ENCODE data around the gene SESN1. TPM values are rescaled to one million over a fixed set of nuclear protein-coding genes. Genes with fewer than 3 reads are reported as not detected.

The SESN1 gene
- total RNA-seq, 1 donor from 2014 or later: 36.9 TPM

- Histone ChIP-seq H3K4me1 (peaks cover 6% of the 10 kb centered on the region), H3K27me3 (no peaks in the 10 kb centered on the region), H3K36me3 (no peaks in the 10 kb centered on the region), H3K9me3 (no peaks in the 10 kb centered on the region), H3K4me3 (no peak overlapping the region), H3K27ac (no peak overlapping the region)
- ATAC-seq (no peak), DNase-seq (no peak)
- intact Hi-C loops (cut with DNase I): no loop called here
- TF ChIP-seq CTCF (IDR thresholded peaks at IDR 0.05): no peak
Observed at GRCh38 chr6:109038837-109039398, 55.7 kb downstream of the SESN1 start.

- intact Hi-C loops (cut with DNase I): no loop called here
- ATAC-seq: no peak
- no peaks in the 10 kb centered on the region for H3K36me3 ChIP-seq
Observed at GRCh38 chr6:109036574-109037294, 57.9 kb downstream of the SESN1 start.

GRCh38 chr6:109034526-109034925, 60.1 kb downstream of the SESN1 start:
- TF ChIP-seq CTCF (IDR thresholded peaks at IDR 0.05): no peak
- H3K36me3 ChIP-seq: no peaks in the 10 kb centered on the region
- no peaks in the 10 kb centered on the region for H3K27me3 ChIP-seq
- H3K4me1 ChIP-seq: peaks cover 6% of the 10 kb centered on the region
- H3K4me3 ChIP-seq: no peak overlapping the region
- intact Hi-C loops (cut with DNase I): no loop called here
- H3K9me3 ChIP-seq: no peaks in the 10 kb centered on the region
- H3K27ac ChIP-seq: no peak overlapping the region
- DNase-seq (no peak), ATAC-seq (no peak)

More at GRCh38 chr6:109036574-109037294, 57.9 kb downstream of the SESN1 start:
- no peak for DNase-seq
- no peak overlapping the region for H3K4me3 ChIP-seq
- no peak overlapping the region for H3K27ac ChIP-seq
- H3K9me3 ChIP-seq: no peaks in the 10 kb centered on the region
- peaks cover 6% of the 10 kb centered on the region for H3K4me1 ChIP-seq
- H3K27me3 ChIP-seq: no peaks in the 10 kb centered on the region
- no peak for TF ChIP-seq CTCF (IDR thresholded peaks at IDR 0.05)

GRCh38 chr6:109033655-109034054, 61.0 kb downstream of the SESN1 start:
- TF ChIP-seq CTCF (IDR thresholded peaks at IDR 0.05): no peak
- intact Hi-C loops (cut with DNase I): no loop called here
- Histone ChIP-seq H3K27ac (no peak overlapping the region), H3K4me3 (no peak overlapping the region), H3K36me3 (no peaks in the 10 kb centered on the region), H3K9me3 (no peaks in the 10 kb centered on the region), H3K4me1 (peaks cover 6% of the 10 kb centered on the region), H3K27me3 (no peaks in the 10 kb centered on the region)
- no peak for ATAC-seq
- no peak for DNase-seq

GRCh38 chr6:109031416-109031815, 63.2 kb downstream of the SESN1 start:
- Histone ChIP-seq H3K27ac (no peak overlapping the region), H3K4me1 (no peaks in the 10 kb centered on the region), H3K9me3 (no peaks in the 10 kb centered on the region), H3K36me3 (no peaks in the 10 kb centered on the region), H3K4me3 (no peak overlapping the region), H3K27me3 (no peaks in the 10 kb centered on the region)
- intact Hi-C loops (cut with DNase I): no loop called here
- DNase-seq (no peak), ATAC-seq (no peak)
- no peak for TF ChIP-seq CTCF (IDR thresholded peaks at IDR 0.05)
